Ammon's horn (tissue), 1 donor: ENCODE data around the gene NOCT.
"Not testable (repeated sequence)": the region's sequence is repeated elsewhere in the genome, so short reads cannot be mapped to it uniquely, and the experiment has no call there.

ENCODE experiments used
- DNase-seq: peaks from one replicate; pipeline ENCODE4 v3.0.0-alpha.2; 2016; ENCODE audit warnings: low spot score

Gene NOCT

DNA sequence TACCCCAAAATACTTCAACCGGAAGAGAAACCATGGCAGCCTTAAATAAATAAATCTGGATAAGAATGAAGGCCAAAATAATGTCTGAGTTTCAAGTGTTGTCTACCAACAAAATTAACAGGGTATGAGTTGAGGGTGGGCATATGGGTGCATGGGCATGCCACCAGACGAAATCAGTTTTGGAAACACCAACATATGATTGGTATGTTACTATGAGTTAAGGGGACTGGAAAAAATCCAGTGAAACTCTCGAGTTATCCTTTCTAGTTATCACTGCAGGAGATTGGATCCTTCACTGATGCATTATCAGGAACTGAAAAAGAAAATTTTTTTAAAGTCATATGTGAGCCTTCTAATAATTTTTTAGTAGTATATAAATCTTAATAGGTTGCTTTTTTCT is 32.4 kb downstream of the NOCT start:
- DNase-seq = no peak

DNA sequence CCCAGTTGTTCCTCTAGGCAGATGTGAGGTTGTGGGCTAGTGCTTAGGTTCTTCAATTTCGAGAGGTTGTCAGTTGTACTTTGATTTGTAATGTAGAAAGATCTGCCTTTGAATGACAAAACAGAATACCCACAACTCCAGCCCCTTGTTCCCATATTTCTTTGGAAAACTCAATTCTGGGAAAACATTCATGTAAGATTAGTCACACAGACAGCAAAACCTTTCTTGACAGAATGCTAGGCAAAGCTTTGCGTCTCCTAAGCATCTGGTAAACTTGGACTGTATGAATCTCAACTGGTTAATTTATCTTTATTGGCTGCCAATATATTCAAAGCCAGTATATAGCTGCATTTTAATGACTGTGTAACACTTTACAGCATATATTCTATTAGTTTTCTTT is 34.9 kb downstream of the NOCT start:
- DNase-seq = no peak

DNA sequence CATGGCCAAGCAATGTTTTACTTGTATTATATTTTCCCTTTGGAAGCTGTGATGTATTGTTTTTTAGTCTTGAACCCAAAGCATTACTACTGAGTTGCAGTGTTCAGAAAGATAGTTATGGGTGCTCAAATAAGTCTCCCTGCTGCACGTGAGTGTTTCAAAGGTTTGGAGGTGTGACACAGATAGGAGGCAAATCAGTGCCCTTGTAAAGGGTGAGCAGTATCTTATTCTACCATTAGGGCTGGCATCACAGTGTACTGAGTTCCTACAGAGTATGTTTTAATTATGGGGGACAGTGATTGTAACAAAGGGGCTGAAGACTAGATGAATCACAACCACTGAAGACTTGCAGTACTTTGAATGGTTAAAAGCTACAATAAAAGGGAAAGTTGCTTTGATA is 38.3 kb downstream of the NOCT start:
- DNase-seq = no peak

DNA sequence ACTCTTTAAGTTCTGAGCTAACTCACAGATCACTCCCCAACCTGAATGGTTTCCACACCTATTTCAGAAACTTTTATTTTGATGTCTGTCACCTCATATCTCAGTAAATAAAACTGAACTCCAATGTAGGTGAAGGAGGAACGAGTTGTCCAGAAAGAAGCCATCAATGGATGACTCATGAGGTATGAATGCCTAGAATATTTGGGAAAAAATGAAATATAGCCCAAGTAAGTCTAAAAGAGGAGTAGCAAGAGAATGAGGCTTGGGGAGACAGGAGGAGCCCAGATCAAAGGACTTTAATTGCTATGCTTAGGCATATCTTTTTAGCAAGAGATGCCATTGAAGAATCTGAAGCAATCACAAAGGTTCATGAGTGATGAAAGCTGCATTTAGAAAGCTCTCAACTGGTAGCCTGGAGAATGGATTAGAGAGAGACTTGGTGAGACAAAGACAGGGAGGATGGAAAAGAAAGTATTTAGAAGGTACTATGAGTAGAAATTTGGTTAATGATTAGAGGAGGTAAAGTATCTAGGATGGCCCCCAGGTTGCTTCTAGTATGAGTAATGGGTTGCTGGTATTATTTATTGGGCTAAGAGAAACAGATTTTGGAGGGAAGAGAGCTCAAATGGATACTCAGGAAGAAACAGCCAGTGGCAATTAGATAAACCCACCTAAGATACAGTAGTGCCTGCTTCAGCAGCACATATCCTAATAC is 39.4 kb downstream of the NOCT start:
- no peak for DNase-seq

- DNase-seq = not testable (repeated sequence)
Measured at GRCh38 chr4:139059026-139059425, 43.4 kb downstream of the NOCT start.

- DNase-seq = no peak
Measured at GRCh38 chr4:139060591-139060990, 45.0 kb downstream of the NOCT start.

DNA sequence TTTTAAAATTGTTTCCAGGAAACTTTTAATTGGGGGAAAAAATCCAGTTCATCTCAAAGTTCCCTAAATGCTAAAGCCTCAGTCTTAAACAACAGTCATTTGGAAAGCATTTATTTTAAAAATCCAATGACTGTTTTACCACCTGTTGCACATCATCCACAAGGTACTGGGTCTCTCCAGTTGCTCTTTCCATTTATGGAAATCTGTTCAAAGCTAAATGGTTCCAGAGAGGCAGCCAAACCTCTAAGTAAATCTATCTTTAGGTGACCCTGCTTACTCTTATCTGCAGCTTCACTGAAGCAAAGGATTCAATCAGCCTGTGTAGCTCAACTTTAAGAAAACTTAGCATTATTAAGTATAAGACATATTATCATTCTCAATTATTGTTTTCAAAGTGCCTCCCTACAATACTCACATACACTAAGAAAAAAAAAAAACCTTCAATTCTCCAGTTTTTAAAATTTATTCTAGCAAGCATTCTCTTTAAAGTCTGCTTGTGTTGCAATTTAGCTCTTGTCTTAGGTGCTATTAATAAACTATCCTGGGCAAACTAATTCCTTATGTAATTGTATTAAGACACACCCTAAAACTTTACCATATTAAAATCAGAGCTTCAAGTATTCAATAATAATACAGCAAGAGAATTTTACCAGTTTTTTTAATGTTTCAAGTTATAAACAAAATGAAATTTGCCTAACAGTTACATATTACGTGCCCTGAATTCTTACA is 60.6 kb downstream of the NOCT start:
- no peak for DNase-seq

DNA sequence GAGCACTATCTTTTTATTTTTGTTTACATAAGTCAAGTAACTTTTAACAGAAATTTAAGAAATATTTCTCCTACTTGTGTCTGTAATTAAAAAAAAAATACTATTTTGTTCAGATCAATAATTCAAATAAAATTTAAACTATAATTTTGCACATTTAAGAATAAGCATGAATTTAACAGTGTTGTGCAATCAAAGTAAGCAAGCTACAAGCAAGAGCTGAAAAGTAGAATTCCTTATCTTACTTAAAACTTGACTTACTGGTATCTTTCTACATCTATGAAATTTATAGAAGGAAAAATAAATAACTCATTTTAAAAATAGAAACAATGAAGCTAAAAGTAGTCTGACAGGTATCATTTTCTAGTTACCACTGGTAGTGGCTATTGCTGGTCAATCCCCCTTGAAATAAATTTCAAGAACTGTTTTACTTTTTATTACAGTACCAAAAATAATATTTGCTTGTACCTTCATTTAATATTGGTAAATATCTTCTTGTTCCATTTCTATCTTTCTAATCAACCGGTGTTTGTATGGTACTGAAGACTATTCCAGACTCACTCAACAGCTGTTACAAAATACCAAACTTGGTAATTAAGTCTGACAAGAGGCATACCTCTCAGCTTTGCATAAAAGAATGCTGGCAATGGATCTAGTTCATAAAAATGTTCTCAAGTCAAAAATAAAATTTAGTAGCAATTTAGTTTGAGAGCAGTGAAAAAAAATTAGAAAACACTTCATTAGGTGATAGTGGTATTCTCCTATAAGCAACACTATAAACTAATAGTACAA is 62.2 kb downstream of the NOCT start:
- no peak for DNase-seq

- no peak for DNase-seq
Measured at GRCh38 chr4:139078926-139079325, 63.3 kb downstream of the NOCT start.

DNA sequence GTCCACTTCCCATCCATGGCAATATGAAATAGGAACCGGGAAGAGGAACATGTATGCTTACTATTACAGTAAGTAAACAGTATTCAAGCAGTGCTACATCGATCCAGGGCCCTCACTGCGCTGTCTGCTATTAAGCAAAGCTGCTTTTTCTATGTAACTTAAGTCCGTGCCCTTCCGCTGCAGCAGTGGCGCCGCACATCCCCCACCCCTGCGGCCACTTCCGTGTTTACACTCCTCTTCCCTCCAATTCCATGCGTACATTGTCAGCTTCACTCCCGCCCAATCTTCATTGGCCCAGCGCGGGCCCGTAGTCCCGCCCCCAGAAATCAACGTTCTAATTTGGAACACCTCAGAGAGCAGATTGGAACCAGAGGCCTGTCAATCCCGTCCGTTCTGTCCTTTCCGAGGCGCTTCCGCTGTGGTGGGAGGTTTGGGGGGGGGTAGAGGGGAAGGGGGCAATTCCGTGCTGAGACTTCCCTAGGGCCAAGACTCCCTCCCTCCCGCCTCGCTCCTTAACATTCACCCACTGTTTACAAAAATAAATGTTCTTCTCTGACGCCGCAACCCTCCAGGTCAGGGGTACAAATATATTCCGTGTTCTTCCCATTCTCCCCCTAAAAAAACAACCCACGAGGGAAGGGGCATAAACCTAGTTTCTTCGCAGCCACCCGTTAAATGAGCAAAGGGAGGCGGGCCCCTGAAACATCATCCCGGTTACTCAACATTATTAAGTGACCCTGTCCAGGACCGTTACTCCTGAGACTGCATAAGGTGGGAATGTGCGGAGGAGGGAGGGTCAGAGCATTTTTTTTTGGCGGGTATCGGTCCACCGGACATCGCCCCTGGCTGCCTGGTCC is 67.4 kb downstream of the NOCT start:
- DNase-seq = peak; percentile 98

DNA sequence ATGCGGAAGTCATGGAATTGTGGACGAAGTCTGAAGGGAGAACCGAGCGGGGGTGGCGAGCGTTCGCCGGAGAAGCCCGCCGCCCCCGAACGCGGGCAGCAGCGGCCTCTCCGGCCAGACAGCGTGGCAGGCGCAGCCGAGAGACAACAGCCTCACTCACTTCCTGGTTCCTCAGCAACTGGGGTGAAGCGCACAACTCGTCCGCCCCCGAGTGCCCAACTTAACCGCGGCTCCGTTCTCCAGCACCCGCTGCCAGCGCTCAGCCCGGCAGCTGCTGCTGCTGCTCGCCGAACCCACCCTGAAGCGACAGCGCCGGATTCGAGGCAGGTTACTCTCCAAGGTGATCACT is 68.0 kb downstream of the NOCT start:
- DNase-seq = peak; percentile 74

- peak; percentile 92 for DNase-seq
Measured at GRCh38 chr4:139083956-139084803, 68.6 kb downstream of the NOCT start.

DNA sequence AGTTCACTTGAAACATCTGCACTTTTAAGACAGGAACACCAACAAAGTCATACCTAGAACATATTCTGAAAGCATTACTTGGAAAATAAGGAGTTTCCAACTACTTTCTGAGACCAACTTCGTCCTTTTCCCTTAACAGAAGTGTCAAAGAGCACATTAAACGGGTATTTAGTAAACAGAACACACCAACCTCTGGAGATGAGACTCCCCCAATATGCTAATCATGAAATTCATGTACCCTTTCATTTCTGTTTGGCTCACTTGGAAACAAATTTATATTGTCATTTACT is 69.2 kb downstream of the NOCT start:
- DNase-seq = no peak

GRCh38 chr4:139085141-139085540 is 69.6 kb downstream of the NOCT start:
- no peak for DNase-seq

- DNase-seq = no peak
Measured at GRCh38 chr4:139092271-139092670, 76.7 kb downstream of the NOCT start.
